Measurements from ENCODE around the gene HSPBAP1.

GRCh38 chr3:122695927-122696561, 97.6 kb downstream of the HSPBAP1 start:
- TF ChIP-seq GATA2 (IDR thresholded peaks at IDR 0.05; ENCODE audit: low read depth, low read length) (no peak), GATA3 (IDR thresholded peaks at IDR 0.05; ENCODE audit: low read depth, low read length) (no peak)
